Measurements from ENCODE around the gene CFAP20DC. TPM values are rescaled to one million over a fixed set of nuclear protein-coding genes. Genes with fewer than 3 reads are reported as not detected.

CFAP20DC gene
- total and polyA plus RNA-seq, 2 of the 8 experiments (the other 6 are each of a cell fraction or from before 2014, with no cell fraction given) = 2.2 to 2.8 TPM

DNA sequence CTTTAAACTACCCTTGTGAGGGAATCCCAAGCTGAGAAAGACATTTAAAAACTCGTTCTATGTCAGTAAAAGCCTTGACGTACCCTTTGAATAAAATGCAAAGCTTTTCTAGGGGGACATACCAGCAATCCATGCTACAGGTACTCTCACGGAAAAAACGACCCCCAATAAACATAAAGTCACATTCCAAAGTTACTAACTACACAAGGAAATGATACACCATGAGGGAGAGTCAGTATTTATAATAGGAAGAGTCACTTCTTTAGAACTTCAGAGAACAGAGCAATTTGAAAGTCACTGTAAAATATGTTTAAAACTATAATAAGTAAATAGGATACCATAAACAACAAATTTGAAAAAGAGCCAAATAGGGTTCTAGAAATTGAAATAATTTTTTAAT, 63.2 kb downstream of the CFAP20DC start:
- H3K23me2 ChIP-seq (ENCODE audit: low read depth, low read length) = no peaks in the 10 kb centered on the region
- TF ChIP-seq USF2 (IDR thresholded peaks at IDR 0.05; ENCODE audit: low read length) = no peak
- TF ChIP-seq YY1 (IDR thresholded peaks at IDR 0.05; ENCODE audit: low read depth, low read length) = no peak
- no peak for TF ChIP-seq NANOG (IDR thresholded peaks at IDR 0.05; ENCODE audit: insufficient read depth, low read depth, low read length, poor library complexity, severe bottlenecking)
- no peak for TF ChIP-seq EZH2 (IDR thresholded peaks at IDR 0.05; ENCODE audit: low read depth, low read length, severe bottlenecking)
- TF ChIP-seq POLR2AphosphoS5 (IDR thresholded peaks at IDR 0.05; ENCODE audit: low read depth, low read length) = no peak
- no peak for TF ChIP-seq MAFK (IDR thresholded peaks at IDR 0.05; ENCODE audit: low read depth, low read length)
- TF ChIP-seq CHD1 (IDR thresholded peaks at IDR 0.05; ENCODE audit: low read depth, low read length) = no peak
- no peak for TF ChIP-seq HDAC6 (IDR thresholded peaks at IDR 0.05; ENCODE audit: low read depth, low read length)
- no peaks in the 10 kb centered on the region for H3K79me1 ChIP-seq (ENCODE audit: low read depth, low read length)
- no peak overlapping the region for H3K27ac ChIP-seq (ENCODE audit: low read depth, low read length)
- H3K14ac ChIP-seq (ENCODE audit: insufficient read length) = no peak overlapping the region
- no peak overlapping the region for H3K4ac ChIP-seq (replicated peaks; ENCODE audit: insufficient read length, low read depth, low read length)
- no peak overlapping the region for H3K23ac ChIP-seq (ENCODE audit: insufficient read length)
- no peaks in the 10 kb centered on the region for H3K27me3 ChIP-seq (replicated peaks in 1 of 4; ENCODE audit: control insufficient read depth in 3 of 4, extremely low read depth in 1 of 4, insufficient read depth in 3 of 4, low read length in 3 of 4)
- no peaks in the 10 kb centered on the region for H3K4me1 ChIP-seq (replicated peaks in 1 of 4; ENCODE audit: control insufficient read depth in 3 of 4, insufficient read depth in 4 of 4, low read length in 3 of 4)
- H2BK120ac ChIP-seq (replicated peaks; ENCODE audit: low read depth, low read length) = no peak overlapping the region
- H2BK12ac ChIP-seq (ENCODE audit: low read depth, low read length) = no peak overlapping the region
- 83% methylated on average over 4 of the region's 4 CpGs; no CpG with 5 or more reads in 1 of the 2 experiments for WGBS, 2 experiments (ENCODE audit: extremely low coverage in 1 of 2, insufficient coverage in 1 of 2, insufficient read length in 1 of 2, insufficient replicate concordance in 2 of 2, low coverage in 1 of 2, low lambda C conversion rate in 2 of 2, missing lambda C conversion rate in 1 of 2)
- H3K9ac ChIP-seq (replicated peaks in 1 of 4; ENCODE audit: extremely low read depth in 1 of 4, low read depth in 3 of 4, low read length in 3 of 4) = no peak overlapping the region
- H3K36me3 ChIP-seq (ENCODE audit: control insufficient read depth in 2 of 4, insufficient read depth in 4 of 4, low read length in 3 of 4) = no peaks in the 10 kb centered on the region
- no peak overlapping the region for H3K18ac ChIP-seq (ENCODE audit: extremely low read depth, low read length)
- DNase-seq (ENCODE audit: low read depth in 1 of 2, low spot score in 2 of 2) = no peak
- H3K79me2 ChIP-seq (ENCODE audit: control insufficient read depth in 1 of 2, insufficient read depth in 2 of 2, low read length in 2 of 2) = no peaks in the 10 kb centered on the region
- no peak overlapping the region for H2BK5ac ChIP-seq (ENCODE audit: low read depth, low read length)
- H4K5ac ChIP-seq (ENCODE audit: insufficient read length, low read depth, low read length) = no peak overlapping the region
- H2BK15ac ChIP-seq (ENCODE audit: low read length) = no peak overlapping the region
- no peaks in the 10 kb centered on the region for H4K20me1 ChIP-seq (replicated peaks in 1 of 2; ENCODE audit: control insufficient read depth in 1 of 2, insufficient read depth in 2 of 2, low read length in 2 of 2)
- H3K4me2 ChIP-seq (ENCODE audit: insufficient read depth in 1 of 2, low read depth in 2 of 2, low read length in 2 of 2) = no peak overlapping the region
- POLR2A ChIA-PET (ENCODE audit: partially characterized antibody) = no interaction called here
- H3K9me3 ChIP-seq (ENCODE audit: insufficient read depth in 2 of 2, low read depth in 1 of 2, low read length in 1 of 2) = no peaks in the 10 kb centered on the region
- H2BK20ac ChIP-seq (ENCODE audit: low read length) = no peak overlapping the region
- no peak overlapping the region for H4K91ac ChIP-seq (replicated peaks; ENCODE audit: insufficient read length, low read length)
- no peak overlapping the region for H3K4me3 ChIP-seq (ENCODE audit: extremely low read depth in 1 of 4, insufficient read depth in 2 of 4, low read depth in 3 of 4, low read length in 4 of 4)
- H4K8ac ChIP-seq (ENCODE audit: extremely low read depth, insufficient read depth, low read length) = no peak overlapping the region
- CTCF ChIA-PET (ENCODE audit: partially characterized antibody) = interaction anchor here (0.8 to 1.4 kb wide), 3 partner anchors 348 to 417 kb away, joined by 3 to 4 read pairs (median 3); no protein-coding TSS in a partner anchor
- no peak overlapping the region for H3K56ac ChIP-seq (replicated peaks; ENCODE audit: insufficient read length, low read depth, low read length)
- no peak overlapping the region for H2AFZ ChIP-seq (ENCODE audit: low read length)
- no peak overlapping the region for H2AK5ac ChIP-seq (ENCODE audit: low read depth, low read length)
- FAIRE-seq = no peak

Measured in H1 (cell line).